GM13976 (cell line): Measurements from ENCODE around the gene GALNT14.

Source experiments
- DNase-seq: peaks from one replicate; pipeline ENCODE4 v3.0.0; 2012; ENCODE audit warnings: low spot score
- CTCF ChIP-seq: IDR thresholded peaks from 2 replicates; pipeline ENCODE4 v1.5.1; 2012; ENCODE audit warnings: borderline replicate concordance, mild to moderate bottlenecking; ENCODE audit not compliant: insufficient read depth; ENCODE audit errors: extremely low read depth, missing control alignments, control extremely low read depth
- in situ Hi-C: fragments of 300-500 bp; cut with MboI; formaldehyde crosslinking; loops from one replicate; pipeline ENCODE4 v1.12.0; 2022; ENCODE audit warnings: low sequenced_read_pairs, mixed read lengths, inconsistent platforms; ENCODE audit not compliant: unreplicated experiment

Gene GALNT14

DNA sequence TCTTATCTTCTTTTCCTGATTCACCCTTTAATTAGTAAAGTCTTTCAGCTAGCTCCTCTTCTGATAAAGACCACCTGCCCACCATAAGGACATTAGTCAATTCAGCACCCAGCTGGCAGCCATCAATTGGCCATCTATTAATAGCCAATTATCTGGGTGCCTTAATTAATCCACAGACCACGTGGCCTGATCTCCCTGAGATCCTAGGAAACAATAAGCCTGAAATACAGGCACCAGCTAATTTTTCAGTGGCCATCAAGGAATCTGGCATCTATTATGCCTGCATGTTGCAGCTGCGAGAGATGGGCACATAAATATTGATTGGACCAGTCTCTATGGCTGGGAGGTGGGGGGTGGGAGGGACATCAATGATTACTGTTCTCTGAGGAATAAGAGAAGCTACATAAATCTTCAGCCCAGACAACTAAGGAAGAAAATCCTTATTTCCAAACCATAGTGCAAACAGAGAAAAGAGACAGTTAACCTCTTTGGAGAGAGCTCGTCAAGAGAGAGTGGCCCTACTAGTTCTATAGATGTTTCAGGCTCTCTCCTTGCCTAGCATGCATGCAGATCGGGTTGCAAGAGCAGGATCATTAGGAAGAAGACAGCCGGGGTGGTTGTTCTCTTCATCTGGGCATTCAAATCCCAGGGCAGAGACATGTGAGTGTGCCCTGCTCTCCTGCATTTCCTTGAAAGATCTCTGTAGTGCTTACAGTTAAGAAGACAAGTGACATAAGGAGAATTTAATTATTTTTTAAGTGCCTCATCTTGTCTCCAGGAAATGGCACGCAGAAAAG lies 8.7 kb downstream of the GALNT14 start:
- TF ChIP-seq CTCF, result no peak
- in situ Hi-C loops, result no loop called here
- no peak for DNase-seq

DNA sequence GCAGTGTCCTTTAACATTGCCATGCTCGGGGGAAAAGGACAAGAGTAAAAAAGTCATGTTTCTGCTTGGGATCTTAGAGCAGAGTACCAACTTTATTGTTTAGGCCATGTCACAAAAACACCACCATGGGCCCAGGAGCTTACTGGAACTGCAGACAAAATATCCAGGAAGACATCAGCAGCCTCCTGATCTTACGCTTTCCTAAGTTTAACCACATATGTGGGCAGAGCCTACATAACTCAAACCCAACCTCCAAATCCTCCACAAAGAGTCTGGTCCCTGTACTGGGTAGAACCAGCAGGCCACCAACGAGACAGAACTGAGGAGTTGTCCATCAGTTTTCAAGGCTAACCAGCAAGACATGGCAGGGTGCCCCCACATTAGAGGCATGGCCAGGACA lies 10.3 kb downstream of the GALNT14 start:
- no peak for TF ChIP-seq CTCF
- in situ Hi-C loops, result no loop called here
- DNase-seq, result no peak

DNA sequence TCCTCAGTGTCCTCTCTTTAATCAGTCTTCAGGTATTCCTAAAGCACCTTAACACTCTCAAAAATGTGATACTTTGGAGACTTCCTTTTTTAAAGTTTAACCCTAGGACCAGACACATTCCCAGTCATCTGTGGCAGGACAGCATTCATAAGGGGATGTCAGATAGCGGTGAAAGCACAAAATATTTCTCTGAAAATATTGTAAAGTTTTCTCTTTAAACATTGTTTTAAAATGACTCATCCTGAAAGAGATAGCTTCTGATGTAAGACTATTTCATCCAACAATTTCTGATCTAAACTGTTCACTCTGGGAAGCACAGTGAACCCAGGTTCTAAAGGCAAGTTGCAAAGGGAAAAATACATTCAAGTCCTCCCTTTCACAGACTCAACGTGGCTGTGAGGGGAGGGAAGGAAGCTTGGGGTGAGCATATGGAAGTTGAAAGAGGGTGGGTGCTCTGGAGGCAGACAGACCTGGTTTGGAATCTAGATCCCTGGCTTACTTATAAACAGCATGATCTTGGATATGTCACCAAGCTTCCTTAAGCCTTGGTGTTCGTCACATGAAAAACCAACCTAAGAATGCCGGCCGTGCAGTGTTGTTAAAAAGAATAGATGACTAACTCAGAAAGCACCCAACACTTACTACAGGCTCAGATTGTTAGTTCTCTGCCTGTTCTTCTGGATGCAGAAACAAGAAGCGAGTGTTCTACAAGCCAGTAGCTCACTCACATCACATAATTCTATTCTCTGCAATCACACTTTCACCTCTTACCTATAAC lies 12.1 kb downstream of the GALNT14 start:
- in situ Hi-C loops, result no loop called here
- no peak for DNase-seq
- no peak for TF ChIP-seq CTCF

DNA sequence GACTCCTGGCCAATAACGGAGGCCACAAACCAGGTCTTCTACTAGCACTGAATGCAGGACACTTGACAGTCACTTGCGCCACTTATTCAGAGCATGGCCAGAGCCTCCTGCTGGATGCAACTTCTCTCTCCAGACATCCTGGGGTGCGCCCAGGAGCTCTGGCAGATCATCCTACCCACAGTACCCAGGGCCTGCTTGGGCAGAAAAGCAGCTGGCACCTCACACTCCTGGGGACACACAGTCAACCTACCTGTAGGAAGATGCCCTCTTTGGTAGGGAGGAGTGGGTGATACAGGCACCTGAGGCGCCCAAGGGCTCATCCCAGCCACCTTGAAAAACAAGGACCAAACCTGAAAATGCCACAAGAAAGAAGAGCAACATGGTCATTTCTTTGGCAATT lies 13.3 kb downstream of the GALNT14 start:
- TF ChIP-seq CTCF, result no peak
- in situ Hi-C loops, result no loop called here
- no peak for DNase-seq

DNA sequence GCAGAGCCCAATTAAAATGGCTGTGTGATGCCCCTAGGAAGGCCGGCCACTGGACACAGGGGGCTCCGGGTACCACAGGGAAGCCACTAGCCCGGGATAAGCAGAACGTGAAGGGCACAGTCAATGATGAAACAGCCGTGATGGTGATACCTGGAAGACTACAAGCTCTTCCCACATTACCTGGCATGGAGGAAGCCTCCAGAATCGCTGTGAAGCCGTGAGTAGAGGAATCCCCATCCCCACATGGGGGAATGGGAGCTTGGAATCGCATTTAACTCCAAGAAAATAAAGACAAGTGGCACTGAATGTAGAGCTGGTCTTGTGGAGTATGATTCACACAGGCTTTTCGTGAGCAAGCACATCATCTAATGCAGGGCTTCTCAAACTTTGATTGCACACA lies 16.1 kb downstream of the GALNT14 start:
- in situ Hi-C loops, result no loop called here
- no peak for TF ChIP-seq CTCF
- no peak for DNase-seq

DNA sequence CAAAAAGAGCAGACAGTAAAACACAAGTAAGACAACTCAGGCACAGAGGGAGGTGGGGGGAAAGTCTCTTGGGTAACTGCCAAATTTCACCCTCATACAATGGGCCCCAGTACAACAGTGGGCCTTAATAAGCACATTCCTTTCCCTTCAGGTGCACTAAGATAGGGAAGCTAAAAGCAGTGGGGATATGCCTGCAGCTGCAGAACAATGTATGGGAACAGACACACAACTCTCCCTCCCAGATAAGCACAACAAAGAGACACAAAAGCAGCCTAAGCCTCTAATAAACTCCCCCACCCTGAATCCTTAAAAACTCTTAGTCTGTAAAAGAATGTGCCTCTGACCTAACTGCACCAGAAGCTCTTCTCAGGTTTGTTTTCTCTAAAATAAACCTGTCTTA lies 24.5 kb downstream of the GALNT14 start:
- no peak for DNase-seq
- in situ Hi-C loops, result no loop called here
- no peak for TF ChIP-seq CTCF

DNA sequence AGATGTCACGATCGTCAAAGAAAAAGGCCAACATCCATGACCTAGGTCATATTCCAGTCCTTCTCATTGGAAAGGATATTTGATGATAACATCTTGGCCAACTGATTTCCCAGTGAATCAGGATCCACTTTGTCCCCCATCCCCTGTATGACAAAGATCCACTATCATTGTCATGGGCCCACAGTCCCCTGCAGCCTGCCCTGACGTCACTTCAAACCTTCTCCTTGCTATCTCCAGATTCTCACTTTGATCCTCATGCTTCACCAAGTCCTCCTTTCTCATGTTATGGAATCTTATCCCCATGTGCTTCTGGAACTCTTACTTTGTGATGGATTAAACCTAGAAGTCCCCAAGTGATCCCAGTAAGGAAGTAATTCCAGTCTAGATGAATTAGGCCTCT lies 25.7 kb downstream of the GALNT14 start:
- TF ChIP-seq CTCF, result no peak
- no peak for DNase-seq
- in situ Hi-C loops, result no loop called here
